Stimulated activated CD8-positive, alpha-beta memory T cell treated with anti-CD3 and anti-CD28 coated beads, Interleukin-15, amount 100 ng/mL, for 4 hours (primary cell): ENCODE measurements around the gene ATG2B.
"Not testable (repeated sequence)": the region's sequence is repeated elsewhere in the genome, so short reads cannot be mapped to it uniquely, and the experiment has no call there.

Source experiments
- DNase-seq, 2 donors: peaks; one replicate each; pipeline ENCODE4 v3.0.0-alpha.2; 2020; ENCODE audit warnings: low read depth in 2 of 2

The ATG2B gene

DNA sequence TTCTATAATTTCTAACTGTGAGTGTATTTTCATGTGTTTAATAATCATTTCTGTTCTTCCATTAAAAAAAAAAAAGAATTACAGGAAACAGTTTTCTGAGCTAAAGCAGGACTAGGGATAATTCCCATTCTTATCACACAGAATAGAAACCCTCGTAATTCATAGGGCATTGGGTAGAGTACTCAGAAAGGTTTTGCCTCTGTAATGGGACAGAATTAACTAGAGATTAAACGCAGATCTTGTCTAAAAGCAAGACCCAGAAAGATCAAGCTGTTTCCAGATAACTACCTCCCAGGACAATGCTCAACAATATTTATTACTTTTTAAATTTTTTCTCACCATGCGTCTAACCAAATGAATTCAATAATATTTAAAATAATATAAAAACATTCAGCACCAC, 10.4 kb upstream of the ATG2B start:
- no peak for DNase-seq

DNA sequence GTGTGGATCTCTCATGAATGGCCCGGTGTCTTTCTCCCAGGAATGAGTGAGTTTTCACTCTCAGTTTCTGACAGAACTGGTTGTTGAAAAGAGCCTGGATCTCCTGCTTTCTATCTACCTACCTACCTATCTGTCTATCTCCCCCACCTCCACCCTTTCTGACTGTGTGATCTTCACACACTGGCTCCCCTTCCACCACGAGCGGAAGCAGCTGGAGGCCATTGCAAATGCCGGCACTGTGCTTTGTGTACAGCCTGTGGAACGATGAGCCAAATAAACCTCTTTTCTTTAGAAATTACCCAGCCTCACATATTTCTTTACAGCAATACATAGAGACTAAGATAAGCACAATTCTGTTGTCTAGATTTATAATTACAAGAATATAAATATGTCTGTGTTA, 7.4 kb upstream of the ATG2B start:
- no peak for DNase-seq

DNA sequence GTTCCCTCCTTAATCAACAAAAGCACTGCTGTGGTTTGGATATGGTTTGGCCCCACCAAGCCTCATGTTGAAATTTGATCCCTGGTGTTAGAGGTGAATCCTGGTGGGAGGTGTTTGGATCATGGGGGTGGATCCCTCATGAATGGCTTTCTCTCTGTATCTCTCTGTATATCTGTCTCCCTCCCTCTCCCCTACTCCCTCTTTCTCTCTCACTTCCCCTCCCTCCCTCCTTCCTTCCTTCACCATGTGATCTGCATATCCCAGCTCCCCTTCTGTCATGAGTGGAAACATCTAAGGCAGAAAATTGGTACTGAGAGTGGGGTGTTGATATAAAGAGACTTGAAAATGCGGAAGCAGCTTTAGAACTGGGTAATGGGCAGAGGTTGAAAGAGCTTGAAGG, 5.4 kb upstream of the ATG2B start:
- no peak for DNase-seq

DNA sequence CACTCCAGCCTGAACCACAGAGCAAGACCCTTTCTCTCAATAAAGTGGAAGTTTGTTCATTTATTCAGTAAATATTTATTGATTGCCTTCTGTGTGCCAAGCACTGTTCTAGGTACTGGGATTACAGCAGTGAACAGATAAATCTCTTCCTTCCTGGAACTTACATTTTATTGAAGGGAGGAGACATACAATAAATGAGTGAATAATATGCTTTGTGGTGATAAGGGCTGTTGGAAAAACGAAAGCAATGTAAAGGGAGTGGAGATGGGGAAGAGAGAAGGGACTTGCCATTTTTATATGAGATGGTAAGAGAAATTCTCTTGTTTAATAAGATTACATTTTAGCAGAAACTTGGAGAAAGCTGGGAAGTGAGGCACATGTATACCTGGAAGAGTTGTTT, 1.8 kb upstream of the ATG2B start:
- no peak for DNase-seq

DNA sequence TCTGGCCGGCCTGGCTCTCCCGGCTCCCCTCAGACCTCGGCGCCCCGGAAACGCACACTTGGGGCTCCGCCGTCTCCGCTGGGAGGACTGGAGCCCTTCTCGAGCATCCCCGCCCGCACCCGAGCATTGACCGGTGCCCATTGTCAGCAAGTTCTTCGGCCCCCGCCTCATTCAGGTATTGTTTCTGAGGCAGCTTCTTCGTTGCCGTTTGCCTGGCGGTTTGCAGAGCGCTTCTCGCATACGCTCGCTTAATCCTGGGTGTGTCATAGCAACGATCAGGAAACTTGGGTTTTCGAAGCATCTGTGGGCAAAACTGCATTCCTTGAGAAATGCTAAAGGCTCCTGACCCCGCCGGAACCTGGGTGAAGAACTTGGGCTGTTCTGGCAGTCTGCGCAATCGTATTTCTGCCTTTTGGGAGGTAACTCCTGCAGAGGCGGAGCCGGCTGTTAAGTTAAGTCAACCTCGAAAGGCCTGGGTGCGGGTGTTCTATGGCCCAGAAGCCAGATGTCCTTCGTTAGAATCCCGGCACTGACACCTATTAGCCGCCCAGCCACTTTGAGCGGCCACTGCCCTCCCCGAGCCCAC, 703 bp upstream of the ATG2B start:
- DNase-seq, result peak in 1 of 2 donors; percentile 5

DNA sequence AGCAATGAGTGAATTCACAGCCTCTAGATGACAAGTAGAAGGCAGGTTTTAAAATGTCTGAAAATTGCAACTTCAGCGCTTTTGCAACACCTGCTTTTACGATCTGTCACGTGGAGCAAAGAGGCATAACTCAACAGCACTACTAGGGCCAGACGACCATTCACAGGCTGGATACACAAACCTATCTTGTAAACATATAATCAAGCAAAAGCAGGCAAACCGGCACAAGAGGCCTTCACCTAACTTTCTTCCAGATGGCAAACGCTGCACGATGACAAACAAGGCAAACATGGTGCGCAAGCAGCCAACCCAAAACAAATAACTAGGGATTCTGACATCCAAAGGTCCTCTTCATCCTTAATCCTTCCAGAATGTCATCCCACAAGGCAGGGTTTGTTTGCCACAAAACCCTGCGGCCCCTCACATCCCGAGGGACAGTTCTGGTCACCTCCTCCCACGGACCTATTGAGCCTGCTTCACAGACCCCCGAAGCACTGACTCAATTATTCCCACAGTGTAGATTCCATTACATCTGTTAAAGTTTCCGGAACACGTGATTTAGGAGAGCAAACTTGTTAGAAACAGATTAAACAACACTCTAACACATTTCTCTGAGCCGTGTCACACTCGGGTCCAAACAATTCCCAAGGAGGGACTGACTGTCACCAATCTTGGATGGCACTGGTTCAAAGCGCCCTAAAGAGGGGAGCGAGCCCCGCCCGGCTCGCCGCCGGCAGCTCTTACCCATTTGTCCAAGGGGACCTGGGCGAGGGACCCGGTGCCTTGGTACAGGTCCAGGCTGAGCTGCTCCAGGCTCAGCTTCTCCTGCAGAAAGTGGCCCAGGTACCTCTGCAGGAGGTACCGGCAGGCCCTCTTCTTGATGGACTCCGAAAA, 823 bp downstream of the ATG2B start:
- DNase-seq, result peak in 1 of 2 donors; percentile 24

DNA sequence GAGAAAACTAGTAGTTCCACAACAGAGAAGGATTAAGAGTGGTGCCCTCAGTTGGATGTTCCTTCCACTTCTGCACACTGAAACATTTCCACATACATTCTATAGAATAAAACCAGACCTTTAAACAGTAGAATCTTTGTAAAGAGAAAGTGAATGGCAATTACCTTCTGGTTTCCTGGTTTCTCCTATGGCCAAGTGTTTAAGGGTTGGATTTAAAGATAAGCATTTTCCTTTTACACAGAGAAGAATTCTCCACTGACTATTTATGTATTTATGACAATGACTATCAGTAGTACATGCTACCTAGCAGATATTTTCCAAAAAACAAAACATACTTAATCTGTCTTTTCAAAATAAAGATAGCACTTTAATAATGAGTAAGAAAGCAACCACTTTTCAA, 3.2 kb downstream of the ATG2B start:
- no peak for DNase-seq

DNA sequence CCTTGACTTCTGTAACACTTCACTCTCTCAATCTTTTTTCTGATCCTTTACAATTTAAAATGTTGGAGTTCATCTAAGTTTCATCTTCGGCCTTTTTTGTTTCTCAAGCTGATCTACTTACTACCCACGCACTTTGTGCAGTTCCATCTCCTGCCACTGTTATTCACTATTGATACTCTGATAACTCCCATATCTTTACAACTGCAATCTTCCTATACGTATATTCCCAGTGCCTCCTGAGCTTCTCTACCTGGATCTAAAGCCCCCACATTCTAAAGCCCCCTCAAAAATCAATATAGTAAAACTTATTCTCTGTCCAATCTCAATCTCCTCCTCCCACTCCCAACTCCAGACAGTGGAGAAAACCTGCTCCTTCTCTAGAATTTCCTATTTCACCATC, 5.9 kb downstream of the ATG2B start:
- DNase-seq, result no peak

DNA sequence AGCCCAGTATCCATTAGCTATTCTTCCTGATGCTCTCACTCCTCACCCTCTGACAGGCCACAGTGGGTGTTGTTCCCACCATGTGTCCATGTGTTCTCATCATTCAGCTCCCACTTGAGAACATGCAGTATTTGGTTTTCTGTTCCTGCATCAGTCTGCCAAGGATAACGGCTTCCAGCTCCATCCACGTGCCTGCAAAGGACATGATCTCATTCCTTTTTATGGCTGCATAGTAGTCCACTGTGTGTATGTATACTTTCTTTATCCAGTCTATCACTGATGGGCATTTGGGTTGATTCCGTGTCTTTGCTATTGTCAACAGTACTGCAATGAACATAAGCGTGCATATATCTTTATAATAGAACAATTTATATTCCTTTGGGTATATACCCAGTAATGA, 8.9 kb downstream of the ATG2B start:
- DNase-seq, result no peak

DNA sequence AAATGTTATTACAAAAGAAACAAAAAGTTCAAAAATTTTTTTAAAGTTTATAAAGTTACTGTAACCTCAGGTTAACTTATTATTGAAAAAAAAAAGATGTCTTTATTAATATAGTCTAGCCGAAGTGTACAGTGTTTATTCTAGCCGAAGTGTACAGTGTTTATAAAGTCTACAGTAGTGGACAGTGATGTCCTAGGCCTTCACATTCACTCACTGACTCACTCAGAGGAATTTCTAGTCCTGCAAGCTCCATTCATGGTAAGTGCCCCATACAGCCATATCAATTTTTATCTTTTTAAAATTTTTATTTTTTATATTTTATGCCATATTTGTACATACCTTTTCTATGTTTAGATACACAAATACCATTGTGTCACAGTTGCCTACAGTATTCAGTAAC, 10.4 kb downstream of the ATG2B start:
- no peak for DNase-seq

DNA sequence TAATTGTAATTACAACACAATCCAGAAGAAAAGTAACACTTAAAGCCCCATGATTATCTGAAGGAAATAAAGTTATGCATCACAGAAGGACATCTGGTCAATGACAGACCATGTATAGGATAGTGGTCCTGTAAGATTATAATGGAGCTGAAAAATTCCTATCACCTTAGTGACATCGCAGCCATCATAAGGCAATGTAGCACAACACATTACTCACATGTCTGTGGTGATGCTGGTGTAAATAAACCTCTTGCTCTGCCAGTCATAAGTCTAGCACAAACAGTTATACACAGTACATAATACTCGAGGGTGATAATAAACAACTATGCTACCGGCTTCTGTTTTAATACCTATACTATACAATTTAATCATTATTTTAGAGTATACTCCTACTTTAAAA, 11.2 kb downstream of the ATG2B start:
- DNase-seq, result no peak

DNA sequence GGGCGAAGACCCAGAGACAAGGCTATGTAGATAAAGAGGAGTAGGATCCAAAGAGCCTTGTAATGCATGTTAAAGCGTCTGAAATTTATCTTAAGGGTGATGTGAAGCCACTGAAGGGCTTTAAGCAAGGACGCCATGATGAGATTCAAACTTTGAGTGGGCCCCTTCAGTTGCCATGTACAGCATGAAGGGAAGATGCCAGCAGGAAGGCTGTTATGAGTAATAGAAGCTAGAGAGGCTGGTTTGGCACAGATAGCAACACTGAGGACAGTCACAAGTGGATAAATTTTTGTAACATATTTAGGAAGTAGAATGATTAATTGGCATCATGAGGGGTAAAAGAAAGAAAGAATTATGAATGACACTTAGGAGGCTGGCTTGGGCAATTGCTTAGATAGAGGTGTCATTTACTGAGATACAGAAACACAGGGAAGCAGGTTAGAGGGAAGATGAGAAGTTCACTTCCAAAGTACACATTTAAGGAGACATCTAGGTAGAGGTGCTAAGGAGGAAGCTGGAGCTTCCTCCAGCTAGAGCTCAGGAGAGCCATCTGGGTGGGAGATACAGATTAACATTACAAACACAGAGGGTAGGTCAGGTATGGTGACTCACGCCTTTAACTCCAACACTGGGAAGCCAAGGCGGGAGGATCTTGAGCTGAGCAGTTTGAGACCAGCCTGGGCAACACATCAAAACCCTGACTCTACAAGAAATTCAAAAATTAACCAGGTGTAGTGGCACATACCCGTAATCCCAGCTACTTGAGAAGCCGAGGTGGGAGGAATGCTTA, 13.7 kb downstream of the ATG2B start:
- no peak for DNase-seq

DNA sequence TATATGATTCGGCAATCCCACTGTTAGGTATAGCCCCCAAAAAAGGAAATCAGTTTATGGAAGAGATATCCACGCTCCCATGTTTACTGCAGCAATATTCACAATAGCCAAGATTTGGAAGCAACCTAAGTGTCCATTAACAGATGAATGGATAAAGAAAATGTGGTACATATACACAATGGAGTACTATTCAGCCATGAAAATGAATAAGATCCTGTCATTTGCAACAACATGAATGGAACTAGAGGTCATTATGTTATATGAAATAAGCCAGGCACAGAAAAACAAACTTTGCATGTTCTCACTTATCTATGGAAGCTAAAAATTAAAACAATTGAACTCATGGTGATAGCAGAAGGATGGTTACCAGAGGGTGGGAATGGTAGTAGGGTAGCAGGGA, 15.2 kb downstream of the ATG2B start:
- not testable (repeated sequence) for DNase-seq

DNA sequence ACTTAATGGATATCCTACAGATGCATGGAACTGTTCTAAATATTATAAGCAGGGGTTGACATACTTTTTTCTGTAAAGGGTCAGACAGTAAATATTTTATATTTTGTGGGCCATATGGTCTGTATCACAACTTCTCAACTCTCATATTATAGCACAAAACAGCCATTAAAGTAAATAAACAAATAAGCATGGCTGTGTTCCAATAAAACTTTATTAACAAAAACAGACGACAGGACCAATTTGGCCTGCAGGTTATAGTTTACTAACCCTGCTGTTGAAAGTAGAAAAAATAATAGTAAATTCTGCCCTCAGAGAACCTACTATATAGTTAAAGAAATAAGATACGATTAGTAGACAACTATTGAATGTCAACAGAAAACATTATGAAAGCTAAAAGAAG, 17.5 kb downstream of the ATG2B start:
- DNase-seq, result no peak

DNA sequence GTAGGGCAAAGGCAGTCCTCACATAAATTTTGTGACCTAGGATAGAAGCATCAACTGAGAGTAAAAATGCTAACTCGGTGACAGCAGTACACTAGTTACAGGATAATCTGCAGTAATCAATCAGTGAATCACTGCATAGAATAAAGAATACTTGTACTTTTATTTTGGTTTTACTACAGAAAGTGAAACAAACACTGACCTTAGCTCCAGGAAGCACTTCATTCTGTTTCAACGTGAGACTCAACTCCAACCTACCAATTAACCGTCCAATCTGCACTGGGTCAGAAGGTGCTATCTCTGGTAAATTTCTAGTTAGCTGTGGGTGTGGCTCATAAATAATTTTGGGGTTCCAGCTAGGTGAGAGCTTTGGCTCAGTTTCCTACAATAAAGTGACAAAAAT, 21.8 kb downstream of the ATG2B start:
- DNase-seq, result no peak

DNA sequence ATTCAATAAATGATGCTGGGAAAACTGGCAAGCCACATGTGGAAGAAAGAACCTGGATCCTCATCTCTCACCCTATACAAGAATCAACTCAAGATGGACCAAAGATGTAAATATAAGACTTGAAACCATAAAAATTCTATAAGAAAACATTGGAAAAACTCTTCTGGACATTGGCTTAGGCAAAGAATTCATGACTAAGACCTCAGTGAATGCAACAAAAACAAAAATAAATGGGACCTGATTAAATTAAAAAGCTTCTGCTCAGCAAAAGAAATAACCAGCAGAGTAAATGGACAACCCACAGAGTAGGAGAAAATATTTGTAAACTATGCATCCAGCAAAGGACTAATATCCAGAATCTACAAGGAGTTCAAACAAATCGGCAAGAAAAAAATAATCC, 24.6 kb downstream of the ATG2B start:
- DNase-seq, result no peak

DNA sequence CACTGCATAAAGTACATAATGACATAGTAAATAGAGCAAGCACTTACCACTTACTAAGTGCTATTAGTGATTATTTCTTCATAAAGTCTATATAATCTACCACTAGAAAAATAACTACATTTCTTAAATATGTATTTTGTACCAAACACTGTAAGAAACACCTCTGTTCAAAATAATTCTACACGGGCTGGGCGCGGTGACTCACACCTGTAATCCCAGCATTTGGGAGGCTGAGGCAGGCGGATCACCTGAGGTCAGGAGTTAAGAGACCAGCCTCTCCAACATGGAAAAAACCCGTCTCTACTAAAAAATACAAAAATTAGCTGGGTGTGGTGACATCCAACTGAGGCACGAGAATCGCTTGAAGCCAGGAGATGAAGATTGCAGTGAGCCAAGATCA, 38.9 kb downstream of the ATG2B start:
- DNase-seq, result no peak

DNA sequence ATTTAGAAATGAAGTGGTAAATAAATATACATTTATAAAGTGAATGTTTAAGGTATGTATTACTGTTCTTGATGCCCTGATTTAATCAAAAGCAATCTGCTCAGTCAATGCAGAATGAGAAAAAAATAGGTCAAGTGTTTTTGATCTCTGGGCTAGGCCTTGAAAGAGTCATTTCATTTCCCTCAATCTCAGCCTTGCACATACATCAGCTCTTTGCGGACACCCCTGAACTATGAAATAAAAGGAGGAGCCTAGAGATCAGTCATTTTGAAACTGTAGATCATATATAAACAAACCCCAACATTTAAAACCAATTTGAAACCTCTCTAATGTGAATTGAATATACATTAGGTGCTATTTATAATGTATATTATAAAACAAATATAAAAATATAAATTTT, 42.5 kb downstream of the ATG2B start:
- no peak for DNase-seq

DNA sequence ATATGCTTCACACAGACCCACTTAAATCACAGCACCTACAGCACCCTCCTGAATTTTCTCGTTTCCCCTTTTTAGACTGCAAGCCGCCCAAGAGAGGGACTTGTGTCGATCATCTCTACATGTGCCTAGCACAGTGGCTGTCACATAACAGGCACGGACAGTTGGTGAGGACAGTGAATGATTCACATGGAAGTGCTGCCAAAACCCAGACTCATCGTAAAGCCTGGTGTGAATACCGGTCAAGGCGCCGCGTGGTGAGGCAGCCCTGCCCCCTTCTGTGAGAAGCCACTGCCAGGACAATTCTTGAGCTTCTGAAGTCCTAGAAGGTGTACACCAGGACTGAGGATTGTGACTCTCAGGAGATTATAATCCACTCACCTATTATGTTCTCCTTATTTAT, 44.3 kb downstream of the ATG2B start:
- no peak for DNase-seq

DNA sequence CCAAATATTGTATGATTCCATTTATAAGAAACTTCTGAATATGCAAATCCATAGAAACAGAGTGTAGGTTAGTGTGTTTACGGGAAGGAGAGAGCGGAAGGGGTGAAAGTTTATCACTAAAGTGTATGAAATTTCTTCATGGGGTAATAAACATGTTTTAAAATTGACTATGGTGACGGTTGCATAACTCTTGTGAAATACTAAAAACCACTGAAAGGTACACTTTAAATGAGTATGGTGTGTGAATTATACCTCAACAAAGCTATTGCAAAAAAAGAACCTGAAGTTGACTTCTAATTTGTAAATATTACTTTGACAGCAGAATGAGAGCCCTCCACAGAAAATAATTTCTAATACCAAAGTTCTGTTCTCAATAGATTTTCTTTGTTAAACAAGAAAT, 47.1 kb downstream of the ATG2B start:
- DNase-seq, result no peak

DNA sequence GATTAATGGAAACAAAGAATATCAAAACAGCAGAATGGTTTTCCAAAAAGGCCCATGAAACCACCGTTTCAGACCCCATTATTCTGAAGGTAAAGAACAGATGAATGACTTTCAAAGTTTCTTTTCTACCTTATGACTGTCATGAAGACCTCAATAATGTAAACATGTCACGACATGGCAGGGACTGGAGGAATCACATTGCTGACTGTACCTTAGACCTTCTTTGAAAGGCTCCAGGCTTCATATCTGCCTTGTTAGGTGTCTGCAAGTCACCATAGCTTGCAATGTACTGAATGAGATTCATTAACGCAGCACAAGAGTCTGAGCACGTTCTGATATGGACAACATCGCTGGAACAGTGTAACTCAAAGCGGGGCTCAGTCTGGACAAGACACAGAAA, 52.2 kb downstream of the ATG2B start:
- DNase-seq, result no peak

DNA sequence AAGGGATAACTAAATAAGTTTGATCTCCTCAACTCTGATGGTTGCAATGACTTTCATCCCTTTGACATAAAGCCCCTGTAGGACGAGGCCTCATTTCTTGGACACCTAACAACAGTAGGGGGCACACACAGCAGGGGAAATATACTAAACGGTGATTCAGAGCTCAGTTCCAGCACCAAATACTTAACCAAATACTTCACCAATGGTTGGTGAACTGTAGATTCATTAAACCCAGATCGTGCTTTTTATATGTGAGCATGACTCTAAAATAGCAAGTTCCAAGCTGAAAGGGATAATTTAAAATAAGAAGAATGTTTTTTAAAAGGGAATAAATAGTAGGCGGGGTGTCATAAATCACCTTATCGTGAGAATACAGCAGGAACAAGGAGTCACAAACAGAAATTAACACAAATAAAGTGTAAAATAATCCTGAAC, 53.2 kb downstream of the ATG2B start:
- DNase-seq, result no peak
